H9 (cell line): ENCODE data around the gene MAP3K7. TPM values are rescaled to one million over a fixed set of nuclear protein-coding genes. Genes with fewer than 3 reads are reported as not detected.

ENCODE experiments used
- DNase-seq: peaks from one replicate; pipeline ENCODE4 v3.0.0-alpha.2; 2017
- H2AFZ ChIP-seq: one replicate; pipeline ENCODE4 v1.6.1; 2013; ENCODE audit warnings: mild to moderate bottlenecking, low read length, control low read depth, moderate library complexity
- H2AK5ac ChIP-seq: 2 replicates; pipeline ENCODE4 v1.6.1; 2013; ENCODE audit warnings: low read length, control low read depth, mixed read lengths; ENCODE audit not compliant: insufficient read length
- H2BK120ac ChIP-seq: one replicate; pipeline ENCODE4 v1.6.1; 2013; ENCODE audit warnings: low read depth, mild to moderate bottlenecking, low read length, control low read depth, inconsistent platforms; ENCODE audit not compliant: poor library complexity, severe bottlenecking
- H2BK12ac ChIP-seq: 2 replicates; pipeline ENCODE4 v1.6.1; 2013; ENCODE audit warnings: low read length, control low read depth, mixed read lengths, low read depth; ENCODE audit not compliant: insufficient read length
- H2BK15ac ChIP-seq: 2 replicates; pipeline ENCODE4 v1.6.1; 2013; ENCODE audit warnings: low read depth, low read length, control low read depth
- H2BK20ac ChIP-seq: one replicate; pipeline ENCODE4 v1.6.1; 2013; ENCODE audit warnings: low read depth, mild to moderate bottlenecking, low read length, control low read depth, inconsistent platforms; ENCODE audit not compliant: poor library complexity, severe bottlenecking
- H2BK5ac ChIP-seq: 2 replicates; pipeline ENCODE4 v1.6.1; 2013; ENCODE audit warnings: low read length, control low read depth, mixed read lengths; ENCODE audit not compliant: insufficient read length
- H3K14ac ChIP-seq: 2 replicates; pipeline ENCODE4 v1.6.1; 2013; ENCODE audit warnings: low read length, control low read depth; ENCODE audit not compliant: insufficient read depth
- H3K18ac ChIP-seq: 2 replicates; pipeline ENCODE4 v1.6.1; 2013; ENCODE audit warnings: low read depth, mild to moderate bottlenecking, mixed read lengths, low read length, control low read depth; ENCODE audit not compliant: insufficient read length
- H3K23ac ChIP-seq: 2 replicates; pipeline ENCODE4 v1.6.1; 2013; ENCODE audit warnings: low read length, control low read depth, mixed read lengths, low read depth; ENCODE audit not compliant: insufficient read length
- H3K23me2 ChIP-seq: 2 replicates; pipeline ENCODE4 v1.6.1; 2013; ENCODE audit warnings: low read depth, mild to moderate bottlenecking, mixed read lengths, low read length, control low read depth; ENCODE audit not compliant: insufficient read length, poor library complexity, severe bottlenecking
- H3K27ac ChIP-seq: 2 replicates; pipeline ENCODE4 v1.5.1; 2013; ENCODE audit warnings: low read length, control low read depth, mixed read lengths, low read depth; ENCODE audit not compliant: insufficient read length
- H3K27me3 ChIP-seq: 2 replicates; pipeline ENCODE4 v1.6.1; 2013; ENCODE audit warnings: low read length, control low read depth, inconsistent platforms; ENCODE audit not compliant: insufficient read depth
- H3K4ac ChIP-seq: 2 replicates; pipeline ENCODE4 v1.6.1; 2013; ENCODE audit warnings: low read depth, mild to moderate bottlenecking, control low read depth, inconsistent platforms, low read length, moderate library complexity
- H3K4me1 ChIP-seq: 2 replicates; pipeline ENCODE4 v1.6.1; 2013; ENCODE audit warnings: low read length, control low read depth, inconsistent platforms; ENCODE audit not compliant: insufficient read depth
- H3K4me2 ChIP-seq: 2 replicates; pipeline ENCODE4 v1.6.1; 2013; ENCODE audit warnings: low read length, control low read depth, mixed read lengths; ENCODE audit not compliant: insufficient read length, insufficient read depth
- H3K56ac ChIP-seq: 2 replicates; pipeline ENCODE4 v1.6.1; 2013; ENCODE audit warnings: low read depth, mild to moderate bottlenecking, mixed read lengths, low read length, control low read depth; ENCODE audit not compliant: insufficient read length
- H3K79me1 ChIP-seq: 2 replicates; pipeline ENCODE4 v1.6.1; 2013; ENCODE audit warnings: low read depth, mild to moderate bottlenecking, moderate library complexity, low read length, control low read depth, inconsistent platforms; ENCODE audit not compliant: insufficient read depth, poor library complexity, severe bottlenecking
- H3K79me2 ChIP-seq: 2 replicates; pipeline ENCODE4 v1.6.1; 2013; ENCODE audit warnings: low read length, control low read depth, inconsistent platforms; ENCODE audit not compliant: insufficient read depth
- H3K9ac ChIP-seq: 2 replicates; pipeline ENCODE4 v1.6.1; 2013; ENCODE audit warnings: low read length, control low read depth, mixed read lengths; ENCODE audit not compliant: insufficient read length; ENCODE audit errors: extremely low read depth
- H3K9me3 ChIP-seq: one replicate; pipeline ENCODE4 v1.6.1; 2013; ENCODE audit warnings: low read depth, low read length, inconsistent platforms; ENCODE audit not compliant: control insufficient read depth
- H3T11ph ChIP-seq: one replicate; pipeline ENCODE4 v1.6.1; 2013; ENCODE audit warnings: mild to moderate bottlenecking, low read length, control low read depth, inconsistent platforms
- H4K20me1 ChIP-seq: one replicate; pipeline ENCODE4 v1.6.1; 2013; ENCODE audit not compliant: control insufficient read depth, insufficient read length, insufficient read depth
- H4K5ac ChIP-seq: 2 replicates; pipeline ENCODE4 v1.6.1; 2013; ENCODE audit warnings: low read depth, mild to moderate bottlenecking, mixed read lengths, low read length, control low read depth; ENCODE audit not compliant: insufficient read length
- H4K8ac ChIP-seq: replicated peaks from 2 replicates; pipeline ENCODE4 v1.6.1; 2013; ENCODE audit warnings: low read length, control low read depth, mixed read lengths, low read depth; ENCODE audit not compliant: insufficient read length
- H4K91ac ChIP-seq: 2 replicates; pipeline ENCODE4 v1.6.1; 2013; ENCODE audit warnings: low read depth, mild to moderate bottlenecking, moderate library complexity, mixed read lengths, low read length, control low read depth; ENCODE audit not compliant: insufficient read length
- H3K27ac Mint-ChIP-seq, 3 experiments: 2 replicates in 2 of 3; 3 replicates in 1 of 3; pipeline ENCODE4 v1.8.0; 2020 to 2021; ENCODE audit warnings: mixed read lengths in 3 of 3, mild to moderate bottlenecking in 1 of 3, moderate library complexity in 1 of 3
- H3K27me3 Mint-ChIP-seq: 2 replicates; pipeline ENCODE4 v1.8.0; 2021; ENCODE audit warnings: low read depth, mild to moderate bottlenecking, moderate library complexity, mixed read lengths
- H3K36me3 Mint-ChIP-seq, 3 experiments: 2 replicates in 2 of 3; 3 replicates in 1 of 3; pipeline ENCODE4 v1.8.0; 2020 to 2021; ENCODE audit warnings: low read depth in 3 of 3, mixed read lengths in 3 of 3; ENCODE audit not compliant: insufficient read depth in 1 of 3
- H3K4me1 Mint-ChIP-seq, 2 experiments: 2 replicates each; pipeline ENCODE4 v1.8.0; 2020; ENCODE audit warnings: mixed read lengths in 2 of 2
- H3K4me3 Mint-ChIP-seq, 2 experiments: 2 replicates in 1 of 2; 3 replicates in 1 of 2; pipeline ENCODE4 v1.8.0; 2020 to 2021; ENCODE audit warnings: mild to moderate bottlenecking in 2 of 2, mixed read lengths in 2 of 2, moderate library complexity in 1 of 2
- H3K9me3 Mint-ChIP-seq, 2 experiments: 2 replicates in 1 of 2; 3 replicates in 1 of 2; pipeline ENCODE4 v1.8.0; 2020; ENCODE audit warnings: mild to moderate bottlenecking in 2 of 2, mixed read lengths in 2 of 2, moderate library complexity in 1 of 2
- CTCF ChIP-seq: fragments of 200-600 bp; sonication (generic); conservative IDR thresholded peaks from 3 replicates; pipeline ENCODE4 v1.8.0; 2021; ENCODE audit warnings: antibody characterized with exemption, mild to moderate bottlenecking
- WGBS: extraction: QIAGEN DNeasy Blood & Tissue Kit; methylation state at CpG from one replicate; pipeline ENCODE4 v1.1.7; 2013; ENCODE audit warnings: missing lambda C conversion rate, low lambda C conversion rate, mixed read lengths; ENCODE audit not compliant: insufficient read length; ENCODE audit errors: extremely low coverage; 5-methylcytosine and 5-hydroxymethylcytosine counted together
- total RNA-seq: library from RNA; stranded (reverse); gene quantifications from 2 replicates; pipeline ENCODE4 v1.2.1, GENCODE V29; 2021

MAP3K7 gene
- total RNA-seq, 1 experiment from 2014 or later, result 31.3 TPM

GRCh38 chr6:90572856-90573255 lies 14.0 kb downstream of the MAP3K7 start:
- Histone ChIP-seq H2BK20ac (no peak overlapping the region), H3K23me2 (no peaks in the 10 kb centered on the region), H2BK15ac (no peak overlapping the region), H3K9me3 (no peaks in the 10 kb centered on the region), H3K4ac (no peak overlapping the region), H3K27ac (no peak overlapping the region), H2BK5ac (no peak overlapping the region), H2AFZ (no peak overlapping the region), H3K4me2 (no peak overlapping the region), H2BK12ac (no peak overlapping the region), H3K79me2 (peaks cover 4% of the 10 kb centered on the region; the same call in 1 of the 2 replicates), H3K9ac (no peak overlapping the region), H4K91ac (no peak overlapping the region), H3K4me1 (no peaks in the 10 kb centered on the region; the same call in 1 of the 2 replicates), H3T11ph (no peak overlapping the region), H3K14ac (no peak overlapping the region), H4K20me1 (no peaks in the 10 kb centered on the region), H3K23ac (no peak overlapping the region), H3K56ac (no peak overlapping the region), H3K27me3 (no peaks in the 10 kb centered on the region), H4K5ac (no peak overlapping the region), H4K8ac (no peak overlapping the region), H3K79me1 (no peaks in the 10 kb centered on the region), H2BK120ac (no peak overlapping the region), H2AK5ac (no peak overlapping the region), H3K18ac (no peak overlapping the region)
- H3K4me1 Mint-ChIP-seq, result no peaks in the 10 kb centered on the region
- no peak for DNase-seq
- no peak for TF ChIP-seq CTCF
- WGBS, result no CpG with 5 or more reads among the region's 2 CpGs
- no peak overlapping the region for H3K4me3 Mint-ChIP-seq
- no peak overlapping the region for H3K27ac Mint-ChIP-seq
- H3K36me3 Mint-ChIP-seq, result peaks cover 15 to 25% (median 25%) of the 10 kb centered on the region in 3 experiments; a peak in 6 of 7 replicates
- H3K9me3 Mint-ChIP-seq, result no peaks in the 10 kb centered on the region
- H3K27me3 Mint-ChIP-seq, result no peaks in the 10 kb centered on the region
